Gastrocnemius medialis (tissue), 4 donors: ENCODE data around the gene CST9L.

ENCODE experiments used
- POLR2A ChIP-seq, 2 donors: fragments of 450-650 bp; IDR thresholded peaks; one replicate each; pipeline ENCODE4 v1.6.1; 2017; ENCODE audit warnings: antibody characterized with exemption in 2 of 2, mild to moderate bottlenecking in 2 of 2, moderate library complexity in 2 of 2
- TF ChIP-seq, protein P1 (sequence below), 5 experiments: fragments of 450-650 bp in 3 of 5; fragments of 200-600 bp in 2 of 5; sonication (generic) in 2 of 5; IDR thresholded peaks in 4 of 5; conservative IDR thresholded peaks in 1 of 5; 1 replicate in 4 of 5; 2 replicates in 1 of 5; pipeline ENCODE4 v1.5.1; 2016 to 2019; ENCODE audit warnings: antibody characterized with exemption in 5 of 5, mild to moderate bottlenecking in 3 of 5, moderate library complexity in 3 of 5

DNA sequence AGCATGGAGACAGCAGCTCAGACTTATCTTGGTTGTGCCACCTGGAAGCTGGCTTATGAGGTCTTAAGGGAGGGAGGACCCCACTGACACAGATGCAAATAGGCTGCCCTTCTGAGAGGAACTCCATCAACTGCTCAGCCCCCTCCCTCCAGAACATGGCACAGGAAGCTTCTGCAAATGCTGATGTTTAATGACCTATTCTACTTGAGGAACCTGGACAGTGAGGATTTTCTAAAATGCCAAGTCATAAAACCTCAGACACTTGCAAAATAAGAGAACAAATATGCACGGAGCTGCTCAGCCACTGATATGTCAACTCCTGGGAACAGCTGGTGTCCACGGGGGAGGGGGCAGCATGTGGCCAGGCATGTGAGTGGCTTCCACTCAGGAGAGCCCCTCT lies 34.0 kb upstream of the CST9L start:
- TF ChIP-seq, protein P1, sequence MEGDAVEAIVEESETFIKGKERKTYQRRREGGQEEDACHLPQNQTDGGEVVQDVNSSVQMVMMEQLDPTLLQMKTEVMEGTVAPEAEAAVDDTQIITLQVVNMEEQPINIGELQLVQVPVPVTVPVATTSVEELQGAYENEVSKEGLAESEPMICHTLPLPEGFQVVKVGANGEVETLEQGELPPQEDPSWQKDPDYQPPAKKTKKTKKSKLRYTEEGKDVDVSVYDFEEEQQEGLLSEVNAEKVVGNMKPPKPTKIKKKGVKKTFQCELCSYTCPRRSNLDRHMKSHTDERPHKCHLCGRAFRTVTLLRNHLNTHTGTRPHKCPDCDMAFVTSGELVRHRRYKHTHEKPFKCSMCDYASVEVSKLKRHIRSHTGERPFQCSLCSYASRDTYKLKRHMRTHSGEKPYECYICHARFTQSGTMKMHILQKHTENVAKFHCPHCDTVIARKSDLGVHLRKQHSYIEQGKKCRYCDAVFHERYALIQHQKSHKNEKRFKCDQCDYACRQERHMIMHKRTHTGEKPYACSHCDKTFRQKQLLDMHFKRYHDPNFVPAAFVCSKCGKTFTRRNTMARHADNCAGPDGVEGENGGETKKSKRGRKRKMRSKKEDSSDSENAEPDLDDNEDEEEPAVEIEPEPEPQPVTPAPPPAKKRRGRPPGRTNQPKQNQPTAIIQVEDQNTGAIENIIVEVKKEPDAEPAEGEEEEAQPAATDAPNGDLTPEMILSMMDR (IDR thresholded peaks at IDR 0.05 in 4 of 5, conservative IDR thresholded peaks at IDR 0.05 in 1 of 5), result no peak
- TF ChIP-seq POLR2A (IDR thresholded peaks at IDR 0.05), result no peak
